Measurements from ENCODE around the gene TGM5.

TGM5 gene

DNA sequence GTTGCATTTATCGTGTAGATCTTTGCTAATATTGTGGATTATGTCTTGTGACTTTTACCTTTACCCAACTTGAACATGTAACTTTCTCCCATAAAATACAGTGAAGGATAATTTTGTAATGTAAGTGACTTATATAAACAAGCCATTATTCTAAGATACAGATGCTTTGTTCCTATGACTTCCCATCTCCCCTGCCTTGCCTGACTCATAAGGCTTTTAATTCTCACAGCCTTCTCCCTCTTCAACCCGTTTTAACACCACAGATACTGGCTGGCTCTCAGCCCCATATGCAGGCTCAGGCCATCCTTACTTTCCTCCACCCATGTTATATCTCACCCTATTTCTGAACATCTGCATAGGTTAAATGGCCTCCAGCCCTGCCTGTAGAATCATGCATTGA is 77.4 kb downstream of the TGM5 start:
- no peak for DNase-seq

DNA sequence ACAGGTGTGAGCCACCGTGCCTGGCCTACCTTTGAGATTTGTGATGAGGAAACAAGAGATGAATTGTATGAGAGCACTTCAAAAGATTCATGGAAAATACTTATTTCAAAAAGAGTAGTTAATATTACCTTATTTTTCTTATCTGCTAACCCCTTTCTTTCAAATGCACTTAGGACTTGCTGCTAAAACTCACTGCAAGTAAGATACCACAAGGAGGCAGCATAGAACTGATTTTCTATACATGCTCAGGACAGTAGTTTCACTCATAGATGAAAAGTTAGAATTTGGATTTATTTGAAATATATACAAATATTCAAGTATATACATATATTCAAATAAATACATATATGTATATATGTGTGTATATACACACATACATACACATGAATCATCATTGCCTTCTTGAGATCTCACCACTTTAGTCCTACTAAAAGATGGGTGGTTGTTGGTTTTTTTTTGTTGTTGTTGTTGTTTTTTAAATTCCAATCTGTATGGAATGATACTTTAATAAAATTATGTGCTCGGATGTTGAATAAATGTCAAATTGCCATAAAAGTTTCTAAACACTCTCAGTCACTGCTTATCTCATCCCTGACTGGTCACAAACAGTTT is 79.1 kb downstream of the TGM5 start:
- peak; percentile 16 for DNase-seq

- no peak for DNase-seq
Measured at GRCh38 chr15:43186003-43186353, 80.8 kb downstream of the TGM5 start.

DNA sequence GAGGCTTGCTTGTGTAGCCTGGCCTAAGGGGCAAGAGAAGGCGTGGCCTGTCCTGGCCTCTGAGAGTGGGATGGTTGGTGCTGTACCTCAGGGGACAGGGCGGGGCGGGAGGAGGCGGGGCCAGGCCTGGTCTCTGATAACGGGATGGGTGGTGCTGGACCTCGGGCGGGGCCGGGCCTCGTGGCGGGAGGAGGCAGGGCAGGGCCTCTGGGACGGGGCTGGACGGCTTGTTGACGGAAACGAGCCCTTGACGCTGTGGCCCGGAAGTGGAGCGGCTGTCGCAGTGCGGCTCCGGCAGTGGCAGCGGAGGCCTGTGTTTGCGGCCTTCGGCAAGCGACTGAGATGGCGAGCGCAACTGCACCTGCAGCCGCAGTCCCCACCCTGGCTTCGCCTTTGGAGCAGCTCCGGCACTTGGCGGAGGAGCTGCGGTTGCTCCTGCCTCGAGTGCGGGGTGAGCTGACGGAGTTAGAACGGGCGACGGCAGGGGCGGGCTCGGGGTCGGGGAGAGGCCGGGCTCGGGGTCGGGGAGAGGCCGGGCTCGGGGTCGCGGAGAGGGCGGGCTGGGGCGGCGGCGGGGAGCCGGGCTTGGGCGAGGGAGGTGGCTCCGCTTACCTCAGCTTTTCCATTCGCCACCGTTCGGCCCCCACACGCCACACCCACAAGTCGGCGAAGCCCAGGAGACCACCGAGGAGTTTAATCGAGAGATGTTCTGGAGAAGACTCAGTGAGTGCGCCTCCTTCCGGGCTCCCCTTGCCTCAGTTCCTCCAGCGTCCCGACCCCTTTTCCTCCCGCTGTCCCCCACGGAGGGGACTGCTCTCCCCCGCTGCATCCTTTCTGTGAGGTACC is 81.3 kb downstream of the TGM5 start, which contains the start of gene CCNDBP1:
CCNDBP1 (plus strand) TSS at position 247 of the 846 bp plus-strand sequence; CDS start at position 343, 96 bp downstream.
- peak; percentile 45 for DNase-seq

GRCh38 chr15:43184407-43185124 is 82.2 kb downstream of the TGM5 start:
- no peak for DNase-seq

- no peak for DNase-seq
Measured at GRCh38 chr15:43183270-43183669, 83.5 kb downstream of the TGM5 start.

Measured in NCI-H446 treated with DMSO at 0.1 percent for 48 hours (cell line).